Stimulated activated CD8-positive, alpha-beta memory T cell treated with anti-CD3 and anti-CD28 coated beads, Interleukin-15, amount 100 ng/mL, for 48 hours (primary cell): ENCODE data around the gene AKNA.
"Not testable (repeated sequence)": the region's sequence is repeated elsewhere in the genome, so short reads cannot be mapped to it uniquely, and the experiment has no call there.

Experiments
- DNase-seq, 2 donors: peaks; one replicate each; pipeline ENCODE4 v3.0.0-alpha.2; 2020; ENCODE audit warnings: low read depth in 2 of 2

The AKNA gene

DNA sequence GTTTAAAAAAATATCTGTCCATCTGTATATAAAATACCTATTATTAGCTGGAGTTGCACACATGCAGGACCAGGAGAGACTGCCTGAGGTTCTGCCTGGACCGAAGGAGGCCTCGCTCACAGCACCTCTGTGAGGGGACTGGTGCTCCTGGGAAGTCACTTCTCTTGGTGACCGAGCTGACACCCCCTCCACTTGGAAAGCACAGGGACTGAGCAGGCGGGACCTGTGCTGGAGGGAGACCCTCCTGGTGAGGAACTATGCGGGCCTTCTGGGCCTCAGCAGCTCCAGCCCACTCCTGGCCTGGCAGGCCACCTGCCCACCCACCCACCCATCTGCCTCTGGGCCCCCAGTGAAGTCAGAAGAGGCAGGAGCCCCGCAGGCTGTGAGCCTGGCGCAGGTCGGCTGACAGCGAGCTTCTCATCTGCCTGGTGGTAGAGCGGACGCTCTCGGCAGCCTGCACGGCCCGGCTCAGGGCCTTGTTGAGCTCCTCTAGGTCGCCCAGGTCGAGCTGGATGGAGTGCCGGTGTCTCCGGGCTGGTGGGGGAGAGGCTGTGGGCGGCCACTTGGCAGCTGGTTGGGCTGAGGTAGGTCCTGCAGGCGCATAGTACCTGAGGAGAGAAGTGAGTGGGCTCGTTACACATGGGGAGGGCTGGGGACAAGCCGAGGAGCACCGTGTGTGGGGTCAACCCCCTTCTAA, 50.9 kb downstream of the AKNA start:
- no peak for DNase-seq

DNA sequence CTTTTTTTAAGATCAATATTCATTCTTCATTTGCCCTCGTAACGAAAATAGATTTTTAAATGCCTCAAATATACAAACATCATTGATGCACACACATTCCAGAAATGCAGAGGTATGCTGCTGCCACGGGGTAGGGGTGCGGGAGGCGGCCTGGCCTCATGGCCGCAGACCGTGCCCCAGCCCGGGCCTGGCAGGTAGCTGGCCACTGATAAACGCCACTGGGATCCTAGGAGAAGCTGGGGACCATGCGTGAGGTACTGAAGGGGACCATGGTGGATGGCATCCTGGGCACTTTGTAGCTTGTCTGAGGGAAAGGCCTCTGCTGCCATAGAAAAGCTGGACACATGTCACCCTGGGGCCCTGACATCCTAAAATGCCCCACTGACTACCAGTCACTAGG, 51.6 kb downstream of the AKNA start:
- no peak for DNase-seq

DNA sequence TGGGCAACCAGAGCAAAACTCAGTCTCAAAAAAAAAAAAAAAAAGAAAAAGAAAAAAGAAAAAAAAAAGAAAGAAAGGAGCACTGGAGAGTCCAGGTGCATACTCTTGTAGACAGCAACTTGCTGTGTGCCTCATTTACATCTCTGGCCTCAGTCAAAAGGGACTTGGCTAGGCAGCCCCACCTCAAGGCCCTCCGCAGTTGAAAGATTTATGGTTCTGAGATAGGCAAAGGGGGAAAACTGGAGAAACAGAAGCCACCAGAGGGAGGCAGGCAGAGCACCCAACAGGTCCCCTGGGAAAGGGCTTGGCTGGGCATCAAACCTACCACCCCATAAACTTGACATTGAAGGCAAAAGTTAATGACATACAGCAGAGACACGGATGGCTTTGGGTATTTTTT, 52.0 kb downstream of the AKNA start:
- DNase-seq: no peak

DNA sequence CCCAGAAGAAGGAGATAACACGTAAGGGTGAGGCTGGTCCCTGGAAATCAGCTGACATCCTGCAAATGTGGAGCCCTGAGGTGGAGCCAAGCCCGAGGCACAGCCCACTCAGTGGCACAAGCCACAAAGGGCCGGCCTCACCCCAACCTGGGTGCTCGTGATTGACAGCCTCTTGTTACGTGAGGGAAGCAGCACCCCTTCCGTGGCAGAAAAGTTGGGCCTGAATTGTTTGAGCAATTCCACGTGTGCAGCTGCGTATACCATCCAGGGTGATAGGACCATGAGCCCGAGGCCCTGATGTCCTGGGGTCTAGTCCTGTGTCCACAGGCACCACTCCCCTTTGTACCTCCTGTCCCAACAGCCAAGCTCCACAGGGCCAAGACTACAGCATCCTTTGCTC, 53.3 kb downstream of the AKNA start:
- no peak for DNase-seq

DNA sequence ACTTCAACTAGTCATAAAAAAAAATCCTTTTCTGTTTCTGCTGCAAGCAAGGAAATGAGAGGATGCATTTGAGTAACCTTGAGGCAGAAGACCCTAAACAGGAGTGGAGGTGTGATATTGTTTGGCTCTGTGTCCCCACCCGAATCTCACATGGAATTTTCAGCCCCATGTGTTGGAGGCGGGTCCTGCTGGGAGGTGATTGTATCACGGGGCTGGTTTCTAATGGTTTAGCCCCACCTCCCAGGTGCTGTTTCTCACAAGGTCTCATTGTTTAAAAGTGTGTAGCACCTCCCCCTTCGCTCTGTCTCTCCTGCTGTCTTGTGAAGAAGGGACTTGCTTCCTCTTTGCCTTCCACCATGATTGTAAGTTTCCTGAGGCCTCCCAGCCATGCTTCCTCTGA, 54.1 kb downstream of the AKNA start:
- not testable (repeated sequence) for DNase-seq

DNA sequence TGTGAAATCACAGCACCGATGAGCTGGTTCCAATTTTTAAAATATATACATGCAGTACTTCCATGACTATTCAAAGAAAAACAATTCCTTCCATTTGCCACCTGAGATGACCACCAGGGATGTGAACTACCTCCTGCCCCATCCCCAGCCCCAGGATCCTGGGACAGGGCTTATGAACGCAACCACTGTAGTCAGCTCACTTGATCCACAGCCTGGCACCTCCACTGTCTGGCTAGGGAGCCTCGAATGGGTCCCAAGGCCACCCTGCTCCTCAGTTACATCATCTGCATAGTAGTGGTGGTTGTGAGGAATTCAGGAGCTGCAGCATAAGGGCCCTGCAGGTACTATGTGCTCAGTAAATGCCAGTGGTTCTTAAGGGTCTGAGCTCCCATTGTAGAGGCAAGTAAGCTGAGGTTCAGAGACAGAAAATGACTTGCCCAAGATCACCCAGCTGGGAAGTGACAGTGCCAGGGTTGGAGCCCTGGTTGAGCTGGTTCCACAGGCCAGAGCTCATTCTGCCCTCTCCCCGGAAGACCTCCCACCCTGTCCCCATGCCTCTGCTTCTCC, 55.2 kb downstream of the AKNA start:
- not testable (repeated sequence) for DNase-seq

DNA sequence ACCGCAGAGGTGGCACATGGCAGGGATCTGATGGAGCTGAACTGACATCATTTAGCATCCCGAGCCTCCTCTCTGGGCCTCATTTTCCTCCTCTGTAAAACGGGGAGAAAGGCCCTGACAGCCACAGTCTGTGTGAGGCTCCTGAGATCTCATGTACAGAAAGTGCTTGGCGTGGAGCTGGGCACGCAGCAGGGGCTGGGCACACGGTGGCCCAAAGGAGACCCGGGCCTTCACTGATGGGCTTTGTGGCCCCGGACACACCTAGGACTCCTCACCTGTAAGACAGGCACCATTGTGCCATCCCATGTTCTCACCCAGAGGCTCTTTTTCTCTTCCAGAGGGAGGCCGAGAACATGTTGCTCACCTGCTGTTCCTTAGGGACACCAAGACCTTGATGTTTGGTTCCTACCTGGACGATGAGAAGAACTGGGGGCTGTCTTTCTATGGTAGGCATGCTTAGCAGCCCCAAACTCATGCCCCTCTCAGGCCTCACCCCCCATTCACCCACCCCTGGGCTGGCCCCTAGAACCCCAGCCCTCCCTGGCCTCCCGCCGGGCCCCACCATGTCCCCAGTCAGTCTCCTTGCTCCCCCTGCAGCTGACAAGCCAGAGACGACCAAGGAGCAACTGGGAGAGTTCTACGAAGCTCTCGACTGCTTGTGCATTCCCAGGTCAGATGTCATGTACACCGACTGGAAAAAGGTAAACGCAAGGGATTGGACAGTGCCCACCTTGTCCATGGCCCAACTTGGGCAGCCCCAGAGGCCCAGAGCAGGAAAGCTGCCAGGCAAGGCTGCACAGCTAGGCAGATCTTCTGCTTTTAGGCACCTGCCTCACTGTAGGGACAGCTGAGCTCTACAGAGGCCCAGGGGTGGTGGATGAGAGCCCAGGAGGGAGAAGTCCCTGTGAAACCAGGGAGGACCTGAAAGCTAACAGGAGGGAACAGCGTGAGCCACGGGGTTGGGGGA, 56.3 kb downstream of the AKNA start:
- DNase-seq: not testable (repeated sequence)

DNA sequence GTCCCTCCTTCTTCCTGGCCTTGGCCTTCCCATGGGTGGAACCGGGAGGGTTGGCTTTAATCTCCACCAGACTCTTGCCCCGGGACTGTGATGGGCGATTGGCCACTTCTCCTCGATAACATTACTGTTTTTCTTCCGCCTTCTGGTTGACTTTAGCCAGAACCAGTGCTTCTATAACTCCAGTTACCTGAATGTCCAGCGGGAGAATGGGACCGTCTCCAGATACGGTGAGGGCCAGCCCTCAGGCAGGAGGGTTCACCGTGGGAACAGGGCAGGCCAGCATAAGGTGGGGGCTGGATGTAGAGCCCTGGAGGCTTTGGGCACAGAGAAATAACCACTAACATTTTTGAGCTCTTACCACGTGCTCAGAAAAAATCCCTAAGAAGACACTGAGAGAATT, 57.1 kb downstream of the AKNA start:
- DNase-seq: no peak

DNA sequence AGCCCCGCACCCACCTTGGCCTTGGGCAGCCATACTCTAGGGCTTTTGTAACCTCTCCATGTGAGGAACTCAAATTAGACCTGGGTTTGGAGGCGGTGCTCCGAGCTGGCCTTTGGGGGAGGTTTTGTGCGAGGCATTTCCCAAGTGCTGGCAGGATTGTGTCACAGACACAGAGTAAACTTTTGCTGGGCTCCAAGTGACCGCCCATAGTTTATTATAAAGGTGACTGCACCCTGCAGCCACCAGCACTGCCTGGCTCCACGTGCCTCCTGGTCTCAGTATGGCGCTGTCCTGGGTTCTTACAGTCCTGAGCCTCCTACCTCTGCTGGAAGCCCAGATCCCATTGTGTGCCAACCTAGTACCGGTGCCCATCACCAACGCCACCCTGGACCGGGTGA, 58.2 kb downstream of the AKNA start, which contains the start of gene ORM2:
Gene ORM2, plus strand, starts transcription at position 245 of the 398 bp plus-strand sequence. Its CDS starts 36 bp downstream, at position 281.
- not testable (repeated sequence) for DNase-seq

DNA sequence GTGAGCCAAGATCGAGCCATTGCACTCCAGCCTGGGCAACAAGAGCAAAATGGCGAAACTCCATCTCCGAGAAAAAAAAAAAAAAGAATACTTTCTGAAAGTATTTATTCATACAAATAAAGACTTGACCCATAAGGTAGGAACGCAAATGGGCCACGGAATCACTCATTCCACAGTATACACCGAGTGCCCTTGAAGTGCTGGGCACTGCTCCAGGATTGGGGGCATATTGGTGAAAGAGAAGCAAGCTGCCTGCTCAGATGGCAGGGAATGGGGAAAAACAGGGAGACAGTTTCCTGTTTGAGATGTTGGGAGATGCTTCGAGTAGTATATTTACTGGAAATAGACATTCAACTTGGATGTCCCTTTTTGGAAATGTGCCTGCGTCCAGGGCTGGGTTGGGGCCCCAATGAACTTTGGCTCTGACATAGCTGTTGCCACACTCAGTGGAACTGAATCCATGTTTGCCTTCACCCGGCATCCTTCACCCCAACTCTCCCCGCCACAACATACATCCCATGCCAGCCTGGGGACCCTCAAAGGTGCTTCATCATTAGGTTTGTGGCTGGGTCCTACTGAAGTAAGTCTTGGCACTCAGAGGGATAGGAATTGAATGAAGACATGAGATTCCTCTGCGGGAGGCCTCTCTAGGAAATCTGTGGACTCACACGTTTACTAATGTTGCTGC, 58.7 kb downstream of the AKNA start:
- DNase-seq: not testable (repeated sequence)

DNA sequence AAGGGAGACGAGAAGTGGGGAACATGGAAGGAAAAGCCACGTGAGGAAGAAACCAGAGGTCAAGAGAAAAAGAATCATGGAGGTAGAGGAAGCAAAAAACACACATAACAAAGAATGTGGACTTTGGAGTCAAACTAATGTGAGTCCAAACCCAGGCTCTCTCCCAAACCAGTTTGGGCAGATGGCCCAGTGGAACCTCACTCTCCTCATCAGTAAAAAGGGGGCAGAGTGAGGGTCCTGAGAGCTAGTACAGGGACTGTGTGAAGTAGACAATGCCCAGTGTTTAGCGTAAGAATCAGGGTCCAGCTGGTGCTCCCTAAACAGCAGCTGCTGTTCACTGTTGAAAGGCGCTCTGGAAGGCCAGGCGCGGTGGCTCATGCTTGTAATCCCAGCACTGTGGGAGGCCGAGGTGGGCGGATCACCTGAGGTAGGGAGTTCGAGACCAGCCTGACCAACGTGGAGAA, 59.4 kb downstream of the AKNA start:
- not testable (repeated sequence) for DNase-seq

DNA sequence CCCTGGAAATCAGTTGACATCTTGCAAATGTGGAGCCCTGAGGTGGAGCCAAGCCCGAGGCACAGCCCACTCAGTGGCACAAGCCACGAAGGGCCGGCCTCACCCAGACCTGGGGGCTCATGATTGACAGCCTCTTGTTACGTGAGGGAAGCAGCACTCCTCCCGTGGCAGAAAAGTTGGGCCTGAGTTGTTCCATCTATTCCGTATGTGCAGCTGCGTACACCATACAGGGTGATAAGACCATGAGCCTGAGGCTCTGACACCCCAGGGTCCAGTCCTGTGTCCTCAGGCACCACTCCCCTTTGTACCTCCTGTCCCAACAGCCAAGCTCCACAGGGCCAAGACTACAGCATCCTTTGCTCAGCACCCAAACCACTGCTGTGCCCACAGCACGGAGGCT, 60.0 kb downstream of the AKNA start:
- DNase-seq: no peak

DNA sequence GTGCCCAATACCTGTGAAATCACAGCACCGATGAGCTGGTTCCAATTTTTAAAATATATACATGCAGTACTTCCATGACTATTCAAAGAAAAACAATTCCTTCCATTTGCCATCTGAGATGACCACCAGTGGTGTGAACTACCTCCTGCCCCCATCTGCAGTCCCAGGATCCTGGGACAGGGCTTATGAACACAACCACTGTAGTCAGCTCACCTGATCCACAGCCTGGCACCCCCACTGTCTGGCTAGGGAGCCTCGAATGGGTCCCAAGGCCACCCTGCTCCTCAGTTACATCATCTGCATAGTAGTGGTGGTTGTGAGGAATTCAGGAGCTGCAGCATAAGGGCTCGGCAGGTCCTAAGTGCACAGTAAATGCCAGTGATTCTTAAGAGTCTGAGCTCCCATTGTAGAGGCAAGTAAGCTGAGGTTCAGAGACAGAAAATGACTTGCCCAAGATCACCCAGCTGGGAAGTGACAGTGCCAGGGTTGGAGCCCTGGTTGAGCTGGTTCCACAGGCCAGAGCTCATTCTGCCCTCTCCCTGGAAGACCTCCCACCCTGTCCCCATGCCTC, 62.0 kb downstream of the AKNA start:
- DNase-seq: not testable (repeated sequence)

DNA sequence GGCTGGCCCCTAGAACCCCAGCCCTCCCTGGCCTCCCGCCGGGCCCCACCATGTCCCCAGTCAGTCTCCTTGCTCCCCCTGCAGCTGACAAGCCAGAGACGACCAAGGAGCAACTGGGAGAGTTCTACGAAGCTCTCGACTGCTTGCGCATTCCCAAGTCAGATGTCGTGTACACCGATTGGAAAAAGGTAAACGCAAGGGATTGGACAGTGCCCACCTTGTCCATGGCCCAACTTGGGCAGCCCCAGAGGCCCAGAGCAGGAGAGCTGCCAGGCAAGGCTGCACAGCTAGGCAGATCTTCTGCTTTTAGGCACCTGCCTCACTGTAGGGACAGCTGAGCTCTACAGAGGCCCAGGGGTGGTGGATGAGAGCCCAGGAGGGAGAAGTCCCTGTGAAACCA, 62.8 kb downstream of the AKNA start:
- not testable (repeated sequence) for DNase-seq

DNA sequence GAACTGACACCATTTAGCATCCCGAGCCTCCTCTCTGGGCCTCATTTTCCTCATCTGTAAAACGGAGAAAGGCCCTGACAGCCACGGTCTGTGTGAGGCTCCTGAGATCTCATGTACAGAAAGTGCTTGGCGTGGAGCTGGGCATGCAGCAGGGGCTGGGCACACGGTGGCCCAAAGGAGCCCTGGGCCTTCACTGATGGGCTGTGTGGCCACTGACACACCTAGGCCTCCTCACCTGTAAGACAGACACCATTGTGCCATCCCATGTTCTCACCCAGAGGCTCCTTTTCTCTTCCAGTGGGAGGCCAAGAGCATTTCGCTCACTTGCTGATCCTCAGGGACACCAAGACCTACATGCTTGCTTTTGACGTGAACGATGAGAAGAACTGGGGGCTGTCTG, 63.3 kb downstream of the AKNA start:
- DNase-seq: no peak

DNA sequence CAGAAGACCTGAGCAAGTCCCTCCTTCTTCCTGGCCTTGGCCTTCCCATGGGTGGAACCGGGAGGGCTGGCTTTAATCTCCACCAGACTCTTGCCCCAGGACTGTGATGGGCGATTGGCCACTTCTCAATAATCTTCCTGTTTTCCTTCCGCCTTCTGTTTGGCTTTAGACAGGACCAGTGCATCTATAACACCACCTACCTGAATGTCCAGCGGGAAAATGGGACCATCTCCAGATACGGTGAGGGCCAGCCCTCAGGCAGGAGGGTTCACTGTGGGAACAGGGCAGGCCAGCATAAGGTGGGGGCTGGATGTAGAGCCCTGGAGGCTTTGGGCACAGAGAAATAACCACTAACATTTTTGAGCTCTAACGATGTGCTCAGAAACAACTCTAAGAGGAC, 63.9 kb downstream of the AKNA start:
- not testable (repeated sequence) for DNase-seq

DNA sequence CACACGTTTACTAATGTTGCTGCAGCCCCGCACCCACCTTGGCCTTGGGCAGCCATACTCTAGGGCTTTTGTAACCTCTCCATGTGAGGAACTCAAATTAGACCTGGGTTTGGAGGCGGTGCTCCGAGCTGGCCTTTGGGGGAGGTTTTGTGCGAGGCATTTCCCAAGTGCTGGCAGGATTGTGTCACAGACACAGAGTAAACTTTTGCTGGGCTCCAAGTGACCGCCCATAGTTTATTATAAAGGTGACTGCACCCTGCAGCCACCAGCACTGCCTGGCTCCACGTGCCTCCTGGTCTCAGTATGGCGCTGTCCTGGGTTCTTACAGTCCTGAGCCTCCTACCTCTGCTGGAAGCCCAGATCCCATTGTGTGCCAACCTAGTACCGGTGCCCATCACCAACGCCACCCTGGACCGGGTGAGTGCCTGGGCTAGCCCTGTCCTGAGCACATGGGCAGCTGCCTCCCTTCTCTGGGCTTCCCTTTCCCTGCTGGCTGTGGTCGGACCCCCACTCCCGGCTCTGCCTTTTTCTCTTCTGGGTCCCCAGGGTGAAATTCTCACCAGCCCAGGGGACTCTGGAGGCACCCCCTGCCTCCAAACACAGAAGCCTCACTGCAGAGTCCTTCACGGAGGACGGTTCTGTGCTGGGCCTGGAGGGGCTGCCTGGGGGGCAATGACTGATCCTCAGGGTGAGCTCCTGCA, 64.8 kb downstream of the AKNA start, which contains the start of gene ORM1:
Gene ORM1, plus strand, starts transcription at position 268 of the 701 bp plus-strand sequence. Its CDS starts 36 bp downstream, at position 304.
- not testable (repeated sequence) for DNase-seq

DNA sequence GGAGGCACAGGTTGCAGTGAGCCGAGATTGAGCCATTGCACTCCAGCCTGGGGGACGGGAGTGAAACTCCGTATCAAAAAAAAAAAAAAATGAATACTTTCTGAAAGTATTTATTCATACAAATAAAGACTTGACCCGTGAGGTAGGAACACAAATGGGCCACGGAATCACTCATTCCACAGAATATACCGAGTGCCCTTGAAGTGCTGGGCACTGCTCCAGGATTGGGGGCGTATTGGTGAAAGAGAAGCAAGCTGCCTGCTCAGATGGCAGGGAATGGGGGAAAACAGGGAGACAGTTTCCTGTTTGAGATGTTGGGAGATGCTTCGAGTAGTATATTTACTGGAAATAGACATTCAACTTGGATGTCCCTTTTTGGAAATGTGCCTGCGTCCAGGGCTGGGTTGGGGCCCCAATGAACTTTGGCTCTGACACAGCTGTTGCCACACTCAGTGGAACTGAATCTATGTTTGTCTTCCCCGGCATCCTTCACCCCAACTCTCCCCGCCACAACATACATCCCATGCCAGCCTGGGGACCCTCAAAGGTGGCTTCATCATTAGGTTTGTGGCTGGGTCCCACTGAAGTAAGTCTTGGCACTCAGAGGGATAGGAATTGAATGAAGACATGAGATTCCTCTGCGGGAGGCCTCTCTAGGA, 65.5 kb downstream of the AKNA start:
- not testable (repeated sequence) for DNase-seq

DNA sequence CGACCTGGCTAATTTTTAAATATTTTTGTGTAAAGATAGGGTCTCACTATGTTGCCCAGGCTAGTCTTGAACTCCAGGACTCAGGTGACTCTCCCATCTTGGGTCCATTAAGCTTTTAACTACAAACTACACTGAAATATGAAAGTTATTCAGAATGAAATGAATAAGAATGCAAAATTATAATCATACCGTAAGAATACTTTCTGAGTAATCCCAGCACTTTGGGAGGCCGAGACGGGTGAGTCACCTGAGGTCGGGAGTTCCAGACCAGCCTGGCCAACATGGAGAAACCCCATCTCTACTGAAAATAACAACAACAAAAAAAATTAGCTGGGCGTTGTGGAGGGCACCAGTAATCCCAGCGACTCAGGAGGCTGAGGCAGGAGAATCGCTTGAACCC, 66.0 kb downstream of the AKNA start:
- DNase-seq: peak; percentile 15 to 50

DNA sequence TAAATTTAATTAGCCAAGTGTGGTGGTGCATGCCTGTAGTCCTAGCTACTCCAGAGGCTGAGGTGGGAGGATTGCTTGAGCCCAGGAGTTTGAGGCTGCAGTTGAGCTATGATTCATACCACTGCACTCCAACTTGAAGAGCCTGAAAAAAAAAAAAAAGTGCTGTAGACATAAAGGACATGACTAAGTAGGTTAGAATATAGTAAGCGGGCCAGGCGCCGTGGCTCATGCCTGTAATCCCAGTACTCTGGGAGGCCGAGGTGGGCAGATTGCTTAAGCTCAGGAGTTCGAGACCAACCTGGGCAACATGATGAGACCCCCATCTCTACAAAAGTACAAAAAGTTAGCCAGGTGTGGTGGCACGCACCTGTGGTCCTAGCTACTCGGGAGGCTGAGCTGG, 67.1 kb downstream of the AKNA start:
- DNase-seq: peak in 1 of 2 donors; percentile 14
